CD4-positive, alpha-beta T cell (primary cell): ENCODE data around the gene FGGY. TPM values are rescaled to one million over a fixed set of nuclear protein-coding genes. Genes with fewer than 3 reads are reported as not detected.

Experiments
- ATAC-seq: fragments of 200-7000 bp; cut with Tn5 transposase; one replicate; pipeline ENCODE4 v1.10.0; 2022; ENCODE audit warnings: mild to moderate bottlenecking; ENCODE audit not compliant: poor library complexity
- CTCF ChIA-PET: fragments of 350-600 bp; sonication (Branson Sonifier 250); formaldehyde crosslinking; loops from one replicate; lab custom pipeline; 2021; ENCODE audit warnings: antibody characterized with exemption, inconsistent platforms; lab: Charles Lee
- POLR2A ChIA-PET: fragments of 350-600 bp; sonication (Branson Sonifier 250); formaldehyde crosslinking; loops from one replicate; lab custom pipeline; 2021; ENCODE audit warnings: antibody characterized with exemption, inconsistent platforms; lab: Charles Lee
- DNase-seq, 14 experiments: peaks; one replicate each; pipeline ENCODE4 v3.0.0-alpha.2; 2013 to 2020; ENCODE audit warnings: mixed read lengths in 2 of 14
- H3K27ac ChIP-seq, 2 donors: one replicate each; pipeline versions ENCODE4 v1.5.1 to v1.7.0; 2013; ENCODE audit warnings: low read length in 2 of 2, low read depth in 1 of 2, mild to moderate bottlenecking in 1 of 2
- H3K27me3 ChIP-seq, 2 experiments: 1 replicate in 1 of 2; 2 replicates in 1 of 2; pipeline versions ENCODE4 v1.6.1 to v1.7.0; 2013; ENCODE audit warnings: low read length in 2 of 2, control low read depth in 1 of 2, mild to moderate bottlenecking in 1 of 2, moderate library complexity in 1 of 2; ENCODE audit not compliant: insufficient read depth in 2 of 2, control insufficient read depth in 1 of 2
- H3K36me3 ChIP-seq: one replicate; pipeline ENCODE4 v1.6.1; 2013; ENCODE audit warnings: low read length, control low read depth; ENCODE audit not compliant: insufficient read depth
- H3K4me1 ChIP-seq: one replicate; pipeline ENCODE4 v1.6.1; 2013; ENCODE audit warnings: low read length, control low read depth; ENCODE audit not compliant: insufficient read depth
- H3K4me3 ChIP-seq: one replicate; pipeline ENCODE4 v1.5.1; 2013; ENCODE audit warnings: mild to moderate bottlenecking, low read length, moderate library complexity
- H3K9me3 ChIP-seq, 2 experiments: 1 replicate in 1 of 2; 2 replicates in 1 of 2; pipeline versions ENCODE4 v1.6.1 to v1.7.0; 2013; ENCODE audit warnings: low read length in 2 of 2, mild to moderate bottlenecking in 2 of 2, control low read depth in 1 of 2, moderate library complexity in 1 of 2; ENCODE audit not compliant: control insufficient read depth in 1 of 2, insufficient read depth in 1 of 2
- H3K27ac Mint-ChIP-seq: one replicate; pipeline ENCODE4 v1.8.0; 2020; ENCODE audit warnings: mixed read lengths
- H3K27me3 Mint-ChIP-seq: one replicate; pipeline ENCODE4 v1.8.0; 2021; ENCODE audit warnings: mixed read lengths
- H3K36me3 Mint-ChIP-seq: one replicate; pipeline ENCODE4 v1.8.0; 2021; ENCODE audit warnings: low read depth, mixed read lengths
- H3K4me1 Mint-ChIP-seq: one replicate; pipeline ENCODE4 v1.8.0; 2021; ENCODE audit warnings: low read depth, mixed read lengths
- H3K4me3 Mint-ChIP-seq: one replicate; pipeline ENCODE4 v1.8.0; 2020; ENCODE audit warnings: mild to moderate bottlenecking, mixed read lengths
- H3K9me3 Mint-ChIP-seq: one replicate; pipeline ENCODE4 v1.8.0; 2020; ENCODE audit warnings: mixed read lengths
- CTCF ChIP-seq: fragments of 200-600 bp; IDR thresholded peaks from one replicate; pipeline ENCODE4 v1.8.0; 2022; ENCODE audit warnings: antibody characterized with exemption, mild to moderate bottlenecking
- intact Hi-C, 2 experiments: fragments of 100-400 bp; cut with DNase I in 1 of 2; cut with micrococcal nuclease in 1 of 2; formaldehyde crosslinking; loops; one replicate each; pipeline versions ENCODE4 v1.15.1 to v1.9.0; 2023 to 2025; cut with DNase I, micrococcal nuclease
- total RNA-seq, 174 experiments: library from RNA in 2 of 174; stranded (reverse) in 2 of 174; gene quantifications; one replicate each; pipeline ENCODE4 v1.2.3 and lab custom pipeline; 2021 to 2026

The FGGY gene
- total RNA-seq, 2 experiments from 2014 or later = 9.5 to 10.0 TPM

DNA sequence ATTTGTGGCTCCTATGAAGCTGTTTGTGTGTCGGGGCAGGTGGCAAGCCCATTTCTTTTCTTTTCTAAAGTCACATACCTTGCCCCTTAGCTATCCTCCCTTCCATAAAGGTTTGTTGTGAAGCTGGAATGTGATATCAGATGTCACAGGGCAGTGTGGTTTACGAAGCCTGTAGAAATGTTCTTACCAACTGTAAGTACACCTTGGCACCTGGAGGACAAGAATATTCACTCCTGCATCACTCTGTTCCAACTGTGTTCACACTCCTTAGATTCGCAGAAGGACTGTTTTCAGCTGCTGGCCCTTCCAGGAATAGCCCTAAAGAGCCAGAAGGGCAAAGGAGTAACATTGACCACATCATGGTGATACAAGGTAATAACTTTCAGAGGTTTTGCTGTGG lies 176.9 kb downstream of the FGGY start:
- no peak overlapping the region for H3K27ac Mint-ChIP-seq
- CTCF ChIA-PET = no interaction called here
- POLR2A ChIA-PET = no interaction called here
- Histone ChIP-seq H3K9me3 (peaks cover 0 to 11% of the 10 kb centered on the region in 2 experiments), H3K36me3 (no peaks in the 10 kb centered on the region), H3K27ac (no peak overlapping the region), H3K4me3 (no peak overlapping the region), H3K4me1 (no peaks in the 10 kb centered on the region), H3K27me3 (no peaks in the 10 kb centered on the region)
- H3K9me3 Mint-ChIP-seq = peaks cover 3% of the 10 kb centered on the region
- no peak overlapping the region for H3K4me3 Mint-ChIP-seq
- intact Hi-C loops = no loop called here
- no peaks in the 10 kb centered on the region for H3K27me3 Mint-ChIP-seq
- no peaks in the 10 kb centered on the region for H3K4me1 Mint-ChIP-seq
- DNase-seq (no peak), ATAC-seq (no peak)
- TF ChIP-seq CTCF = no peak
- H3K36me3 Mint-ChIP-seq = no peaks in the 10 kb centered on the region

DNA sequence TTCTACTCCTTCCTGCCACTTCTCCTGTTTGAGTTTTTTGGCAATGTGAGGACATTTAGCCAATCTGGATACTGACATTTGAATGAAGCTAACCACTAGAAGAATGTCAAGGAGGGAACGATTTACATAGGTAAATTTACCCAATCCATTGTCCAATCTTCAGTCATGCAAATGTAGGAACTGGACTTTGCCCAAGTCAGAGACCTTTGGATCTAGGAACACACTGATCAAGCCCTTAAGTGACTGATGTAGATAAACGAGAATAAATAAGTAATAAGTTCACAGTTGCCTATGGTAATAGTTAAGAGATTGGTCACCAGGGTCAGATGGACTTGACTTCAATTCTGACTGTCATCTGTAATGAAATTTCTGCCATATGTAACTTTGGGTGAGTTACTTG lies 177.6 kb downstream of the FGGY start:
- H3K27me3 Mint-ChIP-seq = no peaks in the 10 kb centered on the region

DNA sequence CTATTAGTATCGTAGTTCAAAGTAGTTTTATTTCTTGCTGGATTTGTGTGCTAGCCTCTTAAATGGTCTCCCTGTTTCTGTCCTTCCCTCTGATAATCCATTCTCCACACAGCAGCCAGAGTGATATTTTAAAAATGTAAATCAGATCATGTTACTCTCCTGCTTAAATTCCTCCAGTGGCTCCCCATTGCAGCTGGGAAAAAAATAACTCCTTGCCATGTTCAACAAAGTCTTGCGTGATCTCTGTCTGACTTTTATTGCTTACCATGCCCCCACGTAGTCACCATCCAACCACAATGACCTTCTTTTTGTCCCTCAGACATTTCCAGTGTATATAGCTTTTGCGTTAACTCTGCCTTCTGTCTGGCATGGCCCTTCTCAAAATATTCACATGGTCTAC lies 178.8 kb downstream of the FGGY start:
- no peaks in the 10 kb centered on the region for H3K27me3 ChIP-seq
- H3K27ac ChIP-seq = no peak overlapping the region
- ChIA-PET CTCF (no interaction called here), POLR2A (no interaction called here)
- TF ChIP-seq CTCF = no peak
- no peaks in the 10 kb centered on the region for H3K4me1 Mint-ChIP-seq
- H3K4me3 ChIP-seq = no peak overlapping the region
- H3K4me1 ChIP-seq = no peaks in the 10 kb centered on the region
- H3K4me3 Mint-ChIP-seq = no peak overlapping the region
- no peaks in the 10 kb centered on the region for H3K27me3 Mint-ChIP-seq
- no peaks in the 10 kb centered on the region for H3K36me3 ChIP-seq
- intact Hi-C loops = no loop called here
- no peaks in the 10 kb centered on the region for H3K9me3 Mint-ChIP-seq
- no peak overlapping the region for H3K27ac Mint-ChIP-seq
- no peaks in the 10 kb centered on the region for H3K36me3 Mint-ChIP-seq
- peaks cover 0 to 8% of the 10 kb centered on the region in 2 experiments for H3K9me3 ChIP-seq
- ATAC-seq (no peak), DNase-seq (no peak)

More for the DNA sequence above, 177.6 kb downstream of the FGGY start:
- H3K4me1 ChIP-seq = no peaks in the 10 kb centered on the region
- no peaks in the 10 kb centered on the region for H3K36me3 ChIP-seq
- ChIA-PET CTCF (no interaction called here), POLR2A (no interaction called here)
- H3K4me3 ChIP-seq = no peak overlapping the region
- no peak overlapping the region for H3K27ac Mint-ChIP-seq
- no peaks in the 10 kb centered on the region for H3K27me3 ChIP-seq
- no peak for TF ChIP-seq CTCF
- H3K9me3 Mint-ChIP-seq = peaks cover 3% of the 10 kb centered on the region
- ATAC-seq = no peak
- peaks cover 0 to 8% of the 10 kb centered on the region in 2 experiments for H3K9me3 ChIP-seq
- no peaks in the 10 kb centered on the region for H3K36me3 Mint-ChIP-seq
- intact Hi-C loops = no loop called here
- H3K4me1 Mint-ChIP-seq = no peaks in the 10 kb centered on the region
- H3K27ac ChIP-seq = no peak overlapping the region
- no peak for DNase-seq
- no peak overlapping the region for H3K4me3 Mint-ChIP-seq
